GM20000 (cell line): ENCODE results near the gene KCND2.
"Not testable (repeated sequence)": the region's sequence is repeated elsewhere in the genome, so short reads cannot be mapped to it uniquely, and the experiment has no call there.

Experiments
- DNase-seq: peaks from one replicate; pipeline ENCODE4 v3.0.0; 2012; ENCODE audit warnings: low spot score
- CTCF ChIP-seq: IDR thresholded peaks from 2 replicates; pipeline ENCODE4 v1.5.1; 2012; ENCODE audit warnings: mild to moderate bottlenecking, control low read depth; ENCODE audit errors: extremely low read depth, missing control alignments

The KCND2 gene

GRCh38 chr7:120272701-120273475 is at the start of gene KCND2:
Gene KCND2, plus strand, starts transcription at chr7:120273175.
- TF ChIP-seq CTCF, result no peak
- peak; percentile 49 for DNase-seq

GRCh38 chr7:120226188-120226587 is 46.8 kb upstream of the KCND2 start:
- TF ChIP-seq CTCF, result no peak

GRCh38 chr7:120227255-120227654 is 45.7 kb upstream of the KCND2 start:
- DNase-seq, result no peak
- no peak for TF ChIP-seq CTCF

More at GRCh38 chr7:120226188-120226587, 46.8 kb upstream of the KCND2 start:
- DNase-seq, result no peak

- no peak for TF ChIP-seq CTCF
- DNase-seq, result no peak
Observed at GRCh38 chr7:120229084-120229483, 43.9 kb upstream of the KCND2 start.

GRCh38 chr7:120233338-120233737 is 39.6 kb upstream of the KCND2 start:
- no peak for TF ChIP-seq CTCF
- DNase-seq, result no peak

- DNase-seq, result not testable (repeated sequence)
Observed at GRCh38 chr7:120240350-120240749, 32.6 kb upstream of the KCND2 start.

GRCh38 chr7:120241973-120242372 is 31.0 kb upstream of the KCND2 start:
- no peak for TF ChIP-seq CTCF

GRCh38 chr7:120254845-120255244 is 18.1 kb upstream of the KCND2 start:
- no peak for TF ChIP-seq CTCF
- no peak for DNase-seq

More at GRCh38 chr7:120241973-120242372, 31.0 kb upstream of the KCND2 start:
- no peak for DNase-seq
